ENCODE measurements around the gene CLIP3. TPM values are rescaled to one million over a fixed set of nuclear protein-coding genes. Genes with fewer than 3 reads are reported as not detected.

CLIP3 gene
- total RNA-seq, 3 donors from 2014 or later: 4.6 to 68.9 (median 8.1) TPM

- intact Hi-C loops (cut with DNase I, micrococcal nuclease): no loop called here
- ATAC-seq (peak; percentile 93), DNase-seq (peak; percentile 73 to 83 (median 81))
- Histone ChIP-seq H3K36me3 (ENCODE audit: low read depth) (no peaks in the 10 kb centered on the region), H3K4me1 (ENCODE audit: low read depth) (peaks cover 15% of the 10 kb centered on the region), H3K4me3 (peak within 1 kb of the TSS; percentile 11), H3K9me3 (no peaks in the 10 kb centered on the region)
- no peak for TF ChIP-seq CTCF (IDR thresholded peaks at IDR 0.05)
These were observed 24.2 kb downstream of the CLIP3 start, which contains the start of gene SYNE4 for GRCh38 chr19:36008336-36008978. Gene SYNE4 (minus strand): TSS chr19:36008813. CDS start chr19:36008681, 132 bp downstream.

GRCh38 chr19:36006955-36007354 is 25.7 kb downstream of the CLIP3 start:
- intact Hi-C loops (cut with DNase I, micrococcal nuclease): no loop called here
- Histone ChIP-seq H3K36me3 (ENCODE audit: low read depth) (no peaks in the 10 kb centered on the region), H3K9me3 (no peaks in the 10 kb centered on the region), H3K4me1 (ENCODE audit: low read depth) (peaks cover 11% of the 10 kb centered on the region), H3K4me3 (no peak overlapping the region)
- TF ChIP-seq CTCF (IDR thresholded peaks at IDR 0.05): no peak
- DNase-seq: no peak
- no peak for ATAC-seq

- H3K36me3 ChIP-seq (ENCODE audit: low read depth): no peaks in the 10 kb centered on the region
- intact Hi-C loops (cut with DNase I, micrococcal nuclease): no loop called here
- DNase-seq (no peak), ATAC-seq (no peak)
- H3K9me3 ChIP-seq: no peaks in the 10 kb centered on the region
- no peak overlapping the region for H3K4me3 ChIP-seq
- no peak for TF ChIP-seq CTCF (IDR thresholded peaks at IDR 0.05)
- H3K4me1 ChIP-seq (ENCODE audit: low read depth): peaks cover 6% of the 10 kb centered on the region
These were observed 29.4 kb downstream of the CLIP3 start for GRCh38 chr19:36003284-36003683.

GRCh38 chr19:36001605-36002004 is 31.1 kb downstream of the CLIP3 start:
- Histone ChIP-seq H3K4me1 (ENCODE audit: low read depth) (peaks cover 11% of the 10 kb centered on the region), H3K36me3 (ENCODE audit: low read depth) (no peaks in the 10 kb centered on the region), H3K4me3 (no peak overlapping the region), H3K9me3 (no peaks in the 10 kb centered on the region)
- no peak for TF ChIP-seq CTCF (IDR thresholded peaks at IDR 0.05)
- no peak for ATAC-seq
- no peak for DNase-seq
- intact Hi-C loops (cut with DNase I, micrococcal nuclease): no loop called here

GRCh38 chr19:35996777-35997176 is 35.9 kb downstream of the CLIP3 start:
- Histone ChIP-seq H3K9me3 (no peaks in the 10 kb centered on the region), H3K36me3 (ENCODE audit: low read depth) (no peaks in the 10 kb centered on the region), H3K4me1 (ENCODE audit: low read depth) (peaks cover 20% of the 10 kb centered on the region), H3K4me3 (no peak overlapping the region)
- no peak for ATAC-seq
- no peak for DNase-seq
- no peak for TF ChIP-seq CTCF (IDR thresholded peaks at IDR 0.05)
- intact Hi-C loops (cut with DNase I, micrococcal nuclease): no loop called here

Measured in mucosa of descending colon (tissue), 3 donors.